Stimulated activated CD8-positive, alpha-beta memory T cell treated with anti-CD3 and anti-CD28 coated beads, Interleukin-2, amount 100 ng/mL, for 48 hours (primary cell): ENCODE measurements around the gene RIMBP3C.
A peak's percentile ranks its signal among the peaks of the same experiment; 100 is the strongest.
"Not testable (repeated sequence)": the region's sequence is repeated elsewhere in the genome, so short reads cannot be mapped to it uniquely, and the experiment has no call there.

Source experiments
- DNase-seq, 2 donors: peaks; one replicate each; pipeline ENCODE4 v3.0.0-alpha.2; 2020; ENCODE audit warnings: low read depth in 2 of 2

Gene RIMBP3C

DNA sequence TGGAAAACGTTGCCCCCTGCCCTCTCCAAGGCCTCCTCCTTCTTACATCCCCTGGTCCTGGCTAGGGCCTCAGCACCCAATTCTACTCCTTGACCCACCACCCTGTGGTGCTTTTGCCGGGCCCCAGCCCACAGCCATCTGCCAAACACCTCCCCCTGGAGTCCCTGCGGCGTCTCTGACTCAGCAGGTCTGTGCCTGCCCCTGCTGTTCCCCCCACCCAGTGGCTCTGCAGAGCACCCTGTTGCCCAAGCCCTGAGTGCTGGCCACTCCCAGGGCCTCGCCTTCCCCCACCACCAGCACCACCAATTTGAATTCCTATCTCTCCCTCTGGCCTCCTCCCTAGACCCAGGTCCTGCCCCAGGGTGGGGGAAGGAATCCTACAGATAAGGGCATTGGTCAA lies 19.7 kb downstream of the RIMBP3C start:
- DNase-seq = not testable (repeated sequence)

DNA sequence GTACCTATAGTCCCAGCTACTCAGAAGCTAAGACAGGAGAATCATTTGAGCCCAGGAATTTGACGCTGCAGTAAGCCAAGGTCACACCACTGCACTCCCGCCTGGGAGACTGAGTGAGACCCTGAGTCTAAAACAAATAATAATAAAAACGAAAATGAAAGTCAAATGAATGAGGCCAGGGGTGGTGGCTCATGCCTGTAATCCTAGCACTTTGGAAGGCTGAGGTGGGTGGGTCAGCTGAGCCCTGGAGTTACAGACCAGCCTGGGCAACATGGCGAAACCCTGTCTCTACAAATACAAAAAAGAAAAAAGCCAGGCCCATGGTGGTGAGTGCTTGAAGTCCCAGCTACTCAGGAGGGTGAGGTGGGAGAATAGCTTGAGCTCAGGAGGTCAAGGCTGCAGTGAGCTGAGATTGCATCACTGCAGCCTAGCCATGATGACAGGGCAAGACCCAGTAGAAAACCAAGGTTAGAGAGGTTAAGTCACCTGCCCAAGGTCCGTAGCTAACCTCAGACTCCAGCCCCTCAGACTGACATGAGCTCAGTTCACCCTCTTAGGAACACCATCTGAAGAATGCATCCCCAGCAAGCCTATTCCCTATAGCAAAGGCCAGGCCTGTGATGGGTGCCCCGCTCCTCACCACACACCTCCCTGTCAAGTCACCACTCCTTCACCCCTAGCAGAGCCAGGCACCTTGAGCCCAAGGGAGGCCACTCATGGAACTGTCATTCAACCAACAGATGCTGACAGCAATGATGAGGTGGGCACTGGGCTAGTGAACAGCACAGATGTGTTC lies 24.4 kb downstream of the RIMBP3C start:
- DNase-seq = not testable (repeated sequence)

DNA sequence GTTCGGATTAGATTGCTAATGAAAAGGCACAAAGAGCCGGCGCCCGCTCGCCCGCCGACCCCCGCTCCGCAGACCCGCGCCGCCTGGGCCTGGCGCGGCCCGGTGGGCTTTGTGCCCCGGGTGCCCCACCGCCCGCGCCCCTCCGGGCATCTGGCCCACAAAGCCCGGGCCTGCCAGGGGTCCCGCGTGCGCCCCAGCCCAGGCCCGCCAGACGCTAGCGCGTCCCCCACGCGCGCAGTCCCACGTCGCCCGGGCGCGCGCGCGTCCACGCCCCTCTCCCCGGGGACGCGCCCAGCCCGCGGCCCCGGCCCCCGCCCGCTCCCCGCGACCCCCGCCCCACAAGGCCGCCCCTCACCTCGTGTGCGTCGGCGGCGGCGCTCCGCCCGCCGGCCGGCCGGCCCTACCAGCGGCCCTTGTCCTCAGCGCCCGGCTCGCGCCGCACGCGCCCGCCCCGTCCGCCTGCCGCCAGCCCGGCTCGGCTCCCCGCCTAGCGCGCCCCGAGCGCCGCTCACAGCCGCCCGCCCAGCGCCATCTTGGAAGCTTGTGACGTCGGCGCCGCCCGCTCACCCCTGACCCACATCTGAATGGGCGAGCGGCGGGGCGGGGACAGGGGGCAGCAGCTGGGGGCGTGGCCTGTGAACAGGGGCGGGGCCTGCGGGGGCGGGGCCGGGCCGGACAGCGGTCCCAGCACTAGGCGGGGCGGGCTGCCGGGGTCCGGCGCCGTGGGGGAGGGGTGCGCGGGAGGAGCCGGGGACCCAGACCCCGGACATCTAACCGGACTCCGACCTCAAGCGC lies 34.1 kb downstream of the RIMBP3C start:
- peak in 1 of 2 donors; percentile 50 for DNase-seq

DNA sequence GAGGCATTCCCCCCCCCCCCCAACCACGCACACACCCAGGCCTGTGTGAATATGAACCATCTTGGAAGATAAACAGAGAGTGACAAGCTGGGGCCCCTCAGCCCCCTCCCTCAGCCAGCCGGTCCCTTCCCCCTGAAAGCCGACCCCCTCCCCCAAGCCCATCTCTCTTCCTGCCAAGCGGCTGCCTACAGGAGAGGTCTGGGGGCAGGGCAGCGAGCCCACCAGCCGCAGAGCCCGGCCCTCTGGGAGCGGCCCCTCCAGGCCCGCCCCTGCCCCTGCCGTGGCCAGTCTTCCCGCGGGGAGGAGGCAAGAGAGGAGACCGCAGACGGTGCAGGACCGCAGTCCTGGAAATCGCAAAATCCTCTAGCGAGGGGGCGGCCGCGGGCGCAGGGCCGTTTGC lies 34.7 kb downstream of the RIMBP3C start:
- DNase-seq = not testable (repeated sequence)

DNA sequence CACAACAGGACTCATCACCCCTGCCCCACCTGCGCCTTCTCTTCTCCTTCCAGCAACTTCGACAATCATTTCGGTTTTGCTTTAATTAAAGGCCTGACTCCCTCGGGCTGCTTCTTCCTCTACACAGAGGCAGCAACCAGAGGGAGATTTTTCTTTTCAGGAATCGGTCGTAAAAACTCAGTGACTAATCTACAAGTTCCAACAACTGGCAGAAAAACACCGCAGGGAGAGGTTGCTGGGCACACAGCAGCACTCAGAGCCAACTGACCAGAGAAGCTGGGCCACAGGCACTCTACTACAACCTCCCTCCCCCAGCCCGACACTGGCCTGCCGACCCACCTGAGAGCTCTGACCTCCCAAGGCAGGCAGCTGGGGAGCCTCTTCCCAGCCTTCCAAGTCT lies 36.0 kb downstream of the RIMBP3C start:
- DNase-seq = not testable (repeated sequence)

DNA sequence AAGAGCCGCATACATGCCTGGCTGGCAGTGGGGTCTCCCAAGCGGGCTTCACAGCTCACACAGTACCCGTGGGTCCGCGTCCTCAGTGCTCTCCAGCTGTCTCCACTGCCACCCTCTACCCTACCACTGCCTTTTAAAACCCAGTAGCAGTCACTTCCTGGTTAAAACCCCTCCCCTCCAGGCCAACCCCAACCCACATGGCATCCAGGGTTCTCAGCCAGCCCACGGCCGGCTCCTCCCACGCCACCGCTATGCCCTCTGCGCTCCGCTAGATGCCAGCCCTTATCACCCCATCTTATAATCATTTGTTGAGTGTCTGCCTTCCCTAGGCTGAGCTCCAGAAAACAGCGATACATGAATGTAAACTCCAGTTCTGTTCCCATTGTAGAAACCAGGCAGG lies 37.1 kb downstream of the RIMBP3C start:
- DNase-seq = not testable (repeated sequence)

DNA sequence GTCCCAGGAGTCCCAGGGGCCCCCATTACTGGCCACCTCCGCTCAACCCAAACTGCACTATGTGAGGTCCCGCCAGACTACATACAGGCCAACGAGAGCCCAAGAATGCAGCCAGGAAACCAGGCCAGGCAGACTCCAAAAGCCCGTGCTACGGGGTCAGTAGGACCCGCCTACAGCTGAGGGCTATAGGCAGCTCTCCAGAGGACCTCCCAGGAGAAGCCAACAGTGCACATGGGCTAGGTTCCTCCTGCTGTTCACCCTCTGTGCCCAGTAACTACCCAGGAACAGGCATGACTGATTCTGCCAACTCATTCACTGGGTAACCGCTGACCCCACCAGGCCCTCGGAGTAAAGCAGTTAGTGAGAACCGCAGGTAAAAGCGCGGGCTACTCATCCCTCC lies 39.2 kb downstream of the RIMBP3C start:
- DNase-seq = not testable (repeated sequence)

DNA sequence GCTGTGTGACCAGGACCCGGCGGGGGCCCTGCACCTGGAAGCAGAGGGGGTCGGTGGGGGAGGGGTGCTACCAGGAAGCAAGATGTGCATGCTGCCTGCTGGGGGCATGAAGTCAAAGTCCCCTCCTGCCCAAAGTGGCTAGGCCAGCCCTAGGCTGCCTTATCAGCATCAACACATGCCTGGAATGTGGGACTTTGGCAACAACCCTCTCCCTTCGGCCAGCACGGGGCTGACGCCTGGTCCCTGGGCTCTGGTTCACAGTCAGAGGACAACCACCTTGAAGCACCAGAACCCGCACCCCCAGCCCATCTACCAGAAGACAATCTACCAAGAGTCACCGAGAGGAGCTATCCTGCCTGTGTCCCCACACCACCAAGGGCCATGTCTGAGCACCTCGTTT lies 40.9 kb downstream of the RIMBP3C start:
- not testable (repeated sequence) for DNase-seq

DNA sequence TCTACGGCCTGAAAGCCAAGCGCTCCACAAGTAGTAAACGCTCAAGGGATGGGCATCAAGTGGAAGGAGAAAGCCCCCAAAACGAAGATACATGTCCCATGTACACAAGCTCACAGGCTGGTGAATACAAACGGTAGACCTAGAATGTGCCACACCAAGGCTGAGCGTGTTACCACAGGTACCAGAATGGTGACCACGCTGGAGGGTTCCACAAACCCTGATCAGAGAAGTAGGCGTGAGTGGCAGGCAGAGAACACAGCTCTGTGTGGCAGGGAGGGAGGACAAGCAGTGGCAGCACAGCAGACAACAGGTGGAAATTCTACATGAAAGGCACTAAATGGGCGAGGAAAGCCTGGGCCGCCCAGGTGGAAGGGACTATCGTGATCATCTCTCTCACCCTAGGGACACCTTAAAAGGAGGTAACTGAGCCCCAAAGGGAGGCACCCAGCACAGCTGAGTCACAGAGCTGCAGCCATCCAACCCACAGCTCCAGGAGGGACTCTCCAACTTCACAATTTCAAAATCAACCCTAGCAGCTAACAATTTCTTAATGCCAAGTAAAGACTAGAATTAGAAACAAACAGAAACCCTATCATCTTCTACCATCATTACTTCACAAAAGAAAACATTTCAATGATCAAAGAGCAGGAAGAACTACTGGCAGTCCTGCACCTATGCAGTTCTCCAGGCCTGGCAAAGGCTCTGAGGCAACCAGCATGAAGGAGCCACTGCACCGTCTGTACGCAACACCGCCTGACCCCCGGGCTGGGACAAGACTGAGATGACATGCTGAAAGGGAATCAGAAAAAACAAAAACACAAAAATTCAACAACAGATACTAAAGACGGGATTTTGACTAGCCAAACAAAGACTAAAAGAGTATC lies 51.4 kb downstream of the RIMBP3C start:
- not testable (repeated sequence) for DNase-seq

DNA sequence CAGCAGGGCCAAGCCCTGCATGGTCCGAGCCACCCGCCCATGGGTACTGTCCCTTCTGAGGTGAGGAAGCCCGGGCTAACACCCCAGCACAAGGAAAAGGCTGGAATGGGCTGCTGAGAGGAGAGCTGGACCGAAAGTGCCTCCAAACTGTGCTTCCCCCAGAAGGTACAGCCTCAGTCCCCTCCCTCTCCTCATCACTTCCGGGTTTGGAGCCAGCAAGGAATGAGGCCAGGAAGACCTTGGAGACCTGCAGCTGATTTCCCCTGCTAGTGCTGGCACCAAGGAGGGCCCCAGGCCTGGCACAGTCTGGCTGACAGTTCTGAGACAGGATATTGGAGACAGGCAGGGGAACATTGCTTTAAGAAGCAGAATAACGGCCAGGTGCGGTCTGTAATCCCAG lies 52.8 kb downstream of the RIMBP3C start:
- DNase-seq = not testable (repeated sequence)

DNA sequence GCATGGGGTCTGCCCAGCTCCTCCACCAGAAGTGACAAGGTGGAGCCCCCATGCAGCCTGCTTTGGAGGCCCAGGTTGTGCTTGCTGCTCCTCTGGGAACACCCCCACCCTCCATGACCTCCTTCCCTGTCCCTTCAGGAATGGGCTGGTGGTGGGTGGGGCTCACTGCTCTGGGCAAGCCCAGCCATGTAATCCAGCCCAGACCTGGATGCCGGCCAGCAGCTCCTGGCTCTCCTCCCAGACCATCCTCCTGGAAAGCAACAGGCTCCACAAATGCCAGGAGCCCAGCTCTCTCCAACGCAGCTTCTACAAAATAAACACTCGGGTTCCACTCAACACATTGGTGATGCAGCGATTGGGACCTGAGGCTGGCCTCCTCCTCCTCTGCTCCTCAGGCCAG lies 53.3 kb downstream of the RIMBP3C start:
- not testable (repeated sequence) for DNase-seq
